ENCODE measurements around the gene MCUB. TPM values are rescaled to one million over a fixed set of nuclear protein-coding genes. Genes with fewer than 3 reads are reported as not detected.

The MCUB gene
- polyA plus RNA-seq, 3 donors: 117 to 125 (median 123) TPM

DNA sequence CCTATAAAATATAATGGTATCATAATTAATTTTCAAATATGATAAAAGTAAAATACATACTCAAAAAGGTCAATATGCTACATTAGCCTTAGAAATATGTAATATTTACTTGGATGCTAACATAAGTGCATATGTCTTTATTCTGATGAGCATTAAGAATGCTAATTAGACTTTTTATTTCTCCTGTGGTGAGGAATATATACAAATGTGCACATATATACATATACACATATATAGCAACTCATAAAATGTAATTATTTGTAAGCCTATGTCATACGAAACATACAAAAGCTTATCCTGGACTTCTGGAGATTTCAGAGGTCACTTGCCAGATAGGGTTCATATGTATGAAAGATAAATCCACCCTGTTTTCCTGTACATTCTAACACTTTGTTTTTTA, 158.7 kb downstream of the MCUB start:
- Histone ChIP-seq H3K79me2 (ENCODE audit: insufficient read depth, low read length) (no peaks in the 10 kb centered on the region), H3K9me3 (replicated peaks in 1 of 2; ENCODE audit: control insufficient read depth in 1 of 2, insufficient read depth in 1 of 2, low read length in 2 of 2) (no peaks in the 10 kb centered on the region), H3K4me1 (ENCODE audit: control insufficient read depth in 1 of 2, insufficient read depth in 2 of 2, low read length in 2 of 2) (peaks cover 0 to 4% of the 10 kb centered on the region in 2 donors), H3K27ac (ENCODE audit: low read depth in 1 of 2, low read length in 2 of 2) (no peak overlapping the region), H4K20me1 (ENCODE audit: insufficient read depth, low read length) (no peaks in the 10 kb centered on the region), H3K36me3 (replicated peaks in 1 of 2; ENCODE audit: control insufficient read depth in 1 of 2, insufficient read depth in 2 of 2, low read length in 2 of 2) (peaks cover 4 to 5% of the 10 kb centered on the region in 2 donors), H3K9ac (ENCODE audit: insufficient read depth, low read length, poor library complexity, severe bottlenecking) (no peak overlapping the region), H3K4me2 (replicated peaks; ENCODE audit: extremely low read depth, low read length, poor library complexity, severe bottlenecking) (no peak overlapping the region), H2AFZ (ENCODE audit: insufficient read depth, low read depth, low read length, poor library complexity, severe bottlenecking) (no peak overlapping the region), H3K4me3 (replicated peaks in 1 of 3; ENCODE audit: low read depth in 2 of 3, low read length in 3 of 3) (no peak overlapping the region), H3K27me3 (ENCODE audit: control insufficient read depth in 2 of 2, insufficient read depth in 2 of 2, low read length in 2 of 2) (no peaks in the 10 kb centered on the region)
- H3K36me3 Mint-ChIP-seq: peaks cover 4 to 11% of the 10 kb centered on the region in 2 donors
- intact Hi-C loops (cut with micrococcal nuclease): no loop called here
- DNase-seq: no peak
- peaks cover 0 to 3% (median 0%) of the 10 kb centered on the region in 7 donors for H3K9me3 Mint-ChIP-seq
- no peak overlapping the region for H3K27ac Mint-ChIP-seq
- no peak overlapping the region for H3K4me3 Mint-ChIP-seq
- WGBS (ENCODE audit: insufficient coverage): no CpG with 5 or more reads among the region's 1 CpG
- H3K4me1 Mint-ChIP-seq: peaks cover 9% of the 10 kb centered on the region
- TF ChIP-seq, protein P1, sequence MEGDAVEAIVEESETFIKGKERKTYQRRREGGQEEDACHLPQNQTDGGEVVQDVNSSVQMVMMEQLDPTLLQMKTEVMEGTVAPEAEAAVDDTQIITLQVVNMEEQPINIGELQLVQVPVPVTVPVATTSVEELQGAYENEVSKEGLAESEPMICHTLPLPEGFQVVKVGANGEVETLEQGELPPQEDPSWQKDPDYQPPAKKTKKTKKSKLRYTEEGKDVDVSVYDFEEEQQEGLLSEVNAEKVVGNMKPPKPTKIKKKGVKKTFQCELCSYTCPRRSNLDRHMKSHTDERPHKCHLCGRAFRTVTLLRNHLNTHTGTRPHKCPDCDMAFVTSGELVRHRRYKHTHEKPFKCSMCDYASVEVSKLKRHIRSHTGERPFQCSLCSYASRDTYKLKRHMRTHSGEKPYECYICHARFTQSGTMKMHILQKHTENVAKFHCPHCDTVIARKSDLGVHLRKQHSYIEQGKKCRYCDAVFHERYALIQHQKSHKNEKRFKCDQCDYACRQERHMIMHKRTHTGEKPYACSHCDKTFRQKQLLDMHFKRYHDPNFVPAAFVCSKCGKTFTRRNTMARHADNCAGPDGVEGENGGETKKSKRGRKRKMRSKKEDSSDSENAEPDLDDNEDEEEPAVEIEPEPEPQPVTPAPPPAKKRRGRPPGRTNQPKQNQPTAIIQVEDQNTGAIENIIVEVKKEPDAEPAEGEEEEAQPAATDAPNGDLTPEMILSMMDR (IDR thresholded peaks at IDR 0.05): no peak
- H3K27me3 Mint-ChIP-seq (ENCODE audit: low read depth in 3 of 3): peaks cover 0 to 1% (median 0%) of the 10 kb centered on the region in 3 donors

- Histone ChIP-seq H3K9me3 (replicated peaks in 1 of 2; ENCODE audit: control insufficient read depth in 1 of 2, insufficient read depth in 1 of 2, low read length in 2 of 2) (no peaks in the 10 kb centered on the region), H3K79me2 (ENCODE audit: insufficient read depth, low read length) (no peaks in the 10 kb centered on the region), H3K4me2 (replicated peaks; ENCODE audit: extremely low read depth, low read length, poor library complexity, severe bottlenecking) (no peak overlapping the region), H3K4me1 (ENCODE audit: control insufficient read depth in 1 of 2, insufficient read depth in 2 of 2, low read length in 2 of 2) (peaks cover 0 to 4% of the 10 kb centered on the region in 2 donors), H3K27me3 (ENCODE audit: control insufficient read depth in 2 of 2, insufficient read depth in 2 of 2, low read length in 2 of 2) (no peaks in the 10 kb centered on the region), H2AFZ (ENCODE audit: insufficient read depth, low read depth, low read length, poor library complexity, severe bottlenecking) (no peak overlapping the region), H4K20me1 (ENCODE audit: insufficient read depth, low read length) (no peaks in the 10 kb centered on the region), H3K27ac (ENCODE audit: low read depth in 1 of 2, low read length in 2 of 2) (no peak overlapping the region), H3K9ac (ENCODE audit: insufficient read depth, low read length, poor library complexity, severe bottlenecking) (no peak overlapping the region), H3K36me3 (replicated peaks in 1 of 2; ENCODE audit: control insufficient read depth in 1 of 2, insufficient read depth in 2 of 2, low read length in 2 of 2) (peaks cover 4 to 5% of the 10 kb centered on the region in 2 donors), H3K4me3 (replicated peaks in 1 of 3; ENCODE audit: low read depth in 2 of 3, low read length in 3 of 3) (no peak overlapping the region)
- intact Hi-C loops (cut with micrococcal nuclease): no loop called here
- H3K4me1 Mint-ChIP-seq: peaks cover 9% of the 10 kb centered on the region
- H3K27me3 Mint-ChIP-seq (ENCODE audit: low read depth in 3 of 3): peaks cover 0 to 1% (median 0%) of the 10 kb centered on the region in 3 donors
- peaks cover 0 to 3% (median 0%) of the 10 kb centered on the region in 7 donors for H3K9me3 Mint-ChIP-seq
- no peak for DNase-seq
- no CpG with 5 or more reads among the region's 4 CpGs for WGBS (ENCODE audit: insufficient coverage)
- H3K36me3 Mint-ChIP-seq: peaks cover 4 to 11% of the 10 kb centered on the region in 2 donors
- TF ChIP-seq, protein P1 (IDR thresholded peaks at IDR 0.05): no peak
- no peak overlapping the region for H3K4me3 Mint-ChIP-seq
- H3K27ac Mint-ChIP-seq: no peak overlapping the region
These were observed 159.6 kb downstream of the MCUB start for GRCh38 chr4:109719604-109720003.

All from CD14-positive monocyte (primary cell).